ENCODE data around the gene PGBD1.

DNA sequence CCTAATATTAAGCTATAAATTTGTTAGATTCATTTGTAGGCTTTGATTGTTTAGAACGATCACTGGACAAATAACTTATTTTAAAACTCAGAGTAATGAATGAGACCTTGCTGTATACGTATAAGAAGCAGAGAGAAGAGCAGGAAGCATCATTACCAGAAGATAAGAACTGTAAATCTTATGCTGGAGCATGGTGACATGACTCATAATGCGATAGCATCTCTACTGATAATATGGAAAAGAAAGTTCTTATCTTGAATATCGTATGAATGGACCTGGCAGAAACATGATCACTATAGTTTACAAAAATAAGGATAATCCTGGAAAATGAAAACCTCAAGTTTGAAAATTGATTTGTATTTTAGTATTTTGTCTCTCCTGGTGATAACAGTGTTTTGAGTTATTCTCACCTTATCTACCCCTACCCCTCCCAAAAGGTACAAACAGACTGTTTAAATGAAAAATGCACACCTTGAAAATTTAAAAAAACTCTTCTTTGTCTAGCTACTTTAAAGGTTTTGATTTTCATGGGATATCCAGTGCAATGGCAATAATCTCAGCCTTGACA, 16.5 kb upstream of the PGBD1 start:
- TF ChIP-seq, protein P1, sequence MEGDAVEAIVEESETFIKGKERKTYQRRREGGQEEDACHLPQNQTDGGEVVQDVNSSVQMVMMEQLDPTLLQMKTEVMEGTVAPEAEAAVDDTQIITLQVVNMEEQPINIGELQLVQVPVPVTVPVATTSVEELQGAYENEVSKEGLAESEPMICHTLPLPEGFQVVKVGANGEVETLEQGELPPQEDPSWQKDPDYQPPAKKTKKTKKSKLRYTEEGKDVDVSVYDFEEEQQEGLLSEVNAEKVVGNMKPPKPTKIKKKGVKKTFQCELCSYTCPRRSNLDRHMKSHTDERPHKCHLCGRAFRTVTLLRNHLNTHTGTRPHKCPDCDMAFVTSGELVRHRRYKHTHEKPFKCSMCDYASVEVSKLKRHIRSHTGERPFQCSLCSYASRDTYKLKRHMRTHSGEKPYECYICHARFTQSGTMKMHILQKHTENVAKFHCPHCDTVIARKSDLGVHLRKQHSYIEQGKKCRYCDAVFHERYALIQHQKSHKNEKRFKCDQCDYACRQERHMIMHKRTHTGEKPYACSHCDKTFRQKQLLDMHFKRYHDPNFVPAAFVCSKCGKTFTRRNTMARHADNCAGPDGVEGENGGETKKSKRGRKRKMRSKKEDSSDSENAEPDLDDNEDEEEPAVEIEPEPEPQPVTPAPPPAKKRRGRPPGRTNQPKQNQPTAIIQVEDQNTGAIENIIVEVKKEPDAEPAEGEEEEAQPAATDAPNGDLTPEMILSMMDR (conservative IDR thresholded peaks at IDR 0.05) = no peak
- no peak for TF ChIP-seq ZFX (IDR thresholded peaks at IDR 0.05)
